IPS-NIHi11 (cell line): ENCODE data around the gene CARD9.

ENCODE experiments used
- DNase-seq: peaks from one replicate; pipeline ENCODE4 v3.0.0; 2012; ENCODE audit warnings: mixed read lengths, low spot score

Gene CARD9

DNA sequence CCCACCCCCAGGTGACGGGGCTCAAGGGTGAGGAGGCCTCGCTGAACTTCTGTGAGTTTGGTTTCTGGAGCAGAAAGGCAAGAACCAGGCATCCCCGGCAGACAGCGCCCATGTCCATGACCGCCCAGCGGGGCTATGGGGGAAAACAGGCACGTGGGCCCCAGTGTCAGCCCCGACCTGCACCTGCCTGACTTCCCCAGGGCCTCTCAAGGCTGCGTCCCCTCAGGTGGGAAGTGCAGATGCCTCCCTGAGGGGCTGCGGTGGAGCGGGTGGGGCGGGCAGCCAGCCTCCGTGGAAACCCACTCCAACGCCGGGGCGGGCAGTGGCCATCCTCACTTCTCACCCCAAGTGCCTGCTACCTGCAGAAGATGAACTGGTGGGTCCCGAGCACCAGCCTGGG, 6.9 kb upstream of the CARD9 start:
- DNase-seq: no peak

DNA sequence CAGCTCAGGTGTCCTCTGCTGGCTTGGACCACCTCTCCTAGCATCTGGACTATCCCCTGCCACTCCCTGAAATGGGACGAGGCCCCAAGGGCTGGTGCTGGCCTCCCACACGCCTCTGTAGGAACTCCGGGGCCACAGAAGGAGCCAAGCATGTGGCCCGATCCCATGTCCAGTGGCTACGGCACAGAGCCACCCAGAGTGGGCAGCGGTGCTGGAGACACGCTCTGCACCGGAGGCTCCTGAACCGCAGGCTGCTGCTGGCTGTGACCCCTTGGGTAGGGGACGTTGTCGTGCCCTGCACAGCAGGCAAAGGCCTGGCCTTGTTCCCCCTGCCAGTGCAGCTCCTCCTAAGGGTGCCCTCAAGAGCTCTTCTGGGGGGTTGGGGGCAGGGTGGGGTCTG, 6.4 kb upstream of the CARD9 start:
- DNase-seq: no peak

DNA sequence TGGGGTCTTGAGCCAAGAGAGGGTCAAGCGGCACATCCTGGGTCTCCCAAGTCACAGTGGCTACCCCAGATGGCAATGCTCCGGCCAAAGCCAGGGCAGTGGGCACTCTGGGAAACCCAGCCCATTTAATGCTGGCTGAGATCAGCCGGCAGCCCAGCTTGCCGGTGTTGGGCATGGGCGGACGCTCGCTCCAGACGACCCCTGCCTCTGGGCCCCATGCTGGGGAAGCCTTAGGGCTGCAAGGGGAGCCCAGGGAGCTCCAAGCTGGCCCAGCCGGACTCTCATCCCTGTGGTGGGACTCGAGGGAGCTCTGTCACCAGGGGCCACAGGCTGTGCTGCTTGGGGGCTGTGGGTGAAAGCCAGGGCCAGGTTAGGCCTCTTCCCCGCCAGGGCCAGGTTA, 5.9 kb upstream of the CARD9 start:
- no peak for DNase-seq

GRCh38 chr9:136379003-136379287, 5.5 kb upstream of the CARD9 start:
- DNase-seq: no peak

GRCh38 chr9:136378170-136379002, 4.9 kb upstream of the CARD9 start:
- DNase-seq: no peak

- DNase-seq: no peak
Observed at GRCh38 chr9:136377341-136378169, 4.1 kb upstream of the CARD9 start.

DNA sequence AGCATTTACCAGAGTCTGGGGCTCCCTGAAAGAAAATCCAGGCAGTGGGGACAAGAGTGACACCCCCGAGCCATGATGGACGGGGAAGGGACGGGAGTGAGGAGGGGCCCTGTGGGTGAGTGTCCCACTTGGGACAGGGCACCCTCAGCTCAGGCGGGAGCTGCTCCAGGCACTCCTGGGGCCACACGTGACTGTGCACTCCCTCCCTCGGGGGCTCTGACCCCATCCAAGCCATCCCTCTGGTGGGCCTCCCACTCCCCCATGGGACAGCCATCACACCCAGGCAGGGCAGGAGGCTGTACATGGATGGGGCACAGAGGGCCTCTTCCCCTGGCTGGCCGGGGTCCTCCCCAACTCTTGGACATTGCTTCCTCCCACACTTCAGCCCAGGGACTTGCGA, 3.0 kb upstream of the CARD9 start:
- DNase-seq: no peak

DNA sequence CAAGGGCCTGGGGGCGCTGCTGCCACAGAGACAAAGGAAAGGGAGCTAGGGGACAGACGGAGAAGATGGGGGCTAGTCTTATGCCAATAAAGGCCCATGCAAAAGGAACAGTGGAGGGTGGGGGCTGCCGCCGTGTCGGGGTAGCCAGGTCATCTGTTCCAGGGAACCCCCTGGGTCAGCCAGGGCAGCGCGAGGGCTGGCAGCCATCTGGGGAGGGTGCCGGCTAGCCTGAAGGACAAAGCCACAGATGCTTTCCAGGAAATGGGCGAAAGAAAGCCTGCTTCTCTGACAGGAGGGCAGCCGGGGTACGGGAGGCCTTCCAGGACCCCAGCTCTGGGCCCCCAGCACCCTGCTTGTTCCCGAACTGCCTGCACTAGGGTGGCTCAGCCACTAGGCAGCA, 1.6 kb upstream of the CARD9 start:
- no peak for DNase-seq

- no peak for DNase-seq
Observed at GRCh38 chr9:136374183-136374575, 710 bp upstream of the CARD9 start.

GRCh38 chr9:136372561-136373299, 739 bp downstream of the CARD9 start:
- peak; percentile 76 for DNase-seq

- no peak for DNase-seq
Observed at GRCh38 chr9:136372006-136372405, 1.5 kb downstream of the CARD9 start.

GRCh38 chr9:136371533-136371880, 2.0 kb downstream of the CARD9 start:
- DNase-seq: no peak

GRCh38 chr9:136370687-136371532, 2.6 kb downstream of the CARD9 start:
- no peak for DNase-seq

DNA sequence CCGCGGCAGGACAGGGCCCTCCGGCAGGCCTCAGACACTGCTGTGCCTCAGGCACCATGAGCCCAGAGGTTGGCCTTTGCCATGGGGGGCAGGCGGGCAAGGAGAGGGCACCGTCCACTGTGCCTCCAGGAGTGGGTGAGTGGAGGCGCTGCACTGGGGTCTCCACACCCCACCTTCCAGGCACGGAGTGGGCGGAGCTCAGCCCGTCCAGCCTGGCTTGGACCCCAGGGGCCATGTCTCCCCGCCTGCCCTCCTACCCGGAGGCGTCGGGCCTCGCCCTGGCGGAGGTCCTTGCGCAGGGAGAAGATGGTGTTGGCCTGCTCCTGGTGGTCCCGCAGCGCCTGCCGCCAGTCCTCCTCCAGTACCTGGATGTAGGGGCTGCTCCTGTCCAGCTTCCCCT, 3.4 kb downstream of the CARD9 start:
- no peak for DNase-seq

DNA sequence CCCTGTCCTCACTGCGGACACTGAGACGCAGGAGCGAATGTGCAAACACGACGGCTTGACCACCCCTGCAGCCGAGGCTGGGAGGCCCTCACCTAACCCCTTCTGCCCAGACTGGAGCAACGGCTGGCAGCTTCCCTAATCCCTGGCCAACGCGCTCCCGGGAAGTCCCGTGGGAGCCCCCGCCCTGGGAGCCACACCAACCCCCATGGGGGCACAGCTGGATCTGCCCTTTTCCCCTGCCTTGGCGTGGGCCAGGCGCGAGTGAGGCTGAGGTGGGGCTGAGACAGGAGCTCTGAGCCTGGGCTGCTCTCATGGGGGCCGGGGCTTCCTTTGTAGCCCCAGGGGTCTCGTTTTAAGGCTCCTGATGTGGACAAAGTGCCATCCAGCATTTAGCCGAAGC, 5.3 kb downstream of the CARD9 start:
- DNase-seq: no peak

- no peak for DNase-seq
Observed at GRCh38 chr9:136367296-136368145, 5.9 kb downstream of the CARD9 start.

DNA sequence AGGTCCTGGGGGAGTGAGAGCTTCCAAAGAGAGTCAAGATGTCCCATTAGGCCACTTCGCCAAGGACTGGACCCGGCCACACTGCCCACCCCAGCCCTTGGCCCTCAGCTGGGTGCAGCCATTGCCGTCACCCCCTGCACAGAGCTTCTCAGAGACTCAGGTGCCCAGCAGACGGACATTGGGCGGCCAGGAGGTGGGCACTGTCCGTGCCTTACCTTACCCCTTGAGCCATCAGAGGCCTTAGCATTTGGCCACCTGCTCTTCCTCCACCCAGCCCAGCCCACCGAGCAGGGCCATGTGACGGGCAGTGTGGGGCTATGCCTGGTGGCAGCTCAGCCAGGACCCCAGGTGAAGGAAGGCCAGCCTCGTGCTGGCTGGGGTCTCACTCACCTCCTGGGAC, 6.6 kb downstream of the CARD9 start:
- no peak for DNase-seq

DNA sequence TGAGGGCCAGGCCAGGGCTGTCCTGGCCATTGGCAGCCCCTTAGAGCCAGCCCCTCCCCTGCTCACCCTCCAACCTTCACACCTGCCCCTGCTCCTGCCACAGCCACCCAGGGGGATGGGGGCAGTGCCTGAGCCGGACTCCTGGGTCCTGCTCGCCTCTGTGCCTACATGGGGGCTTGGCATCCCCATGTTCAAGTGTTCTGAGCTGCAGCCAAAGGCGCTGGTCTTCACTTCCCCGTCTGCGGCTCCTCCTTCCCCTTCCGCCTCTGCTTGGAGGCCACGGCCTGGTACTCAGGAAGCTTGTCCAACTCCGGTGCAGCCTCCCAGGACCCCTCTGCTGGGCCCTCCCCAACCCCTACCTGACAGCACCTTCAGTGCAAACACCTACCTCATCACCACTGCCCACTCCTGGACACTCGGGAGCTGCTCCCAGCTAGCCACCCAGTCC, 7.7 kb downstream of the CARD9 start:
- DNase-seq: no peak

DNA sequence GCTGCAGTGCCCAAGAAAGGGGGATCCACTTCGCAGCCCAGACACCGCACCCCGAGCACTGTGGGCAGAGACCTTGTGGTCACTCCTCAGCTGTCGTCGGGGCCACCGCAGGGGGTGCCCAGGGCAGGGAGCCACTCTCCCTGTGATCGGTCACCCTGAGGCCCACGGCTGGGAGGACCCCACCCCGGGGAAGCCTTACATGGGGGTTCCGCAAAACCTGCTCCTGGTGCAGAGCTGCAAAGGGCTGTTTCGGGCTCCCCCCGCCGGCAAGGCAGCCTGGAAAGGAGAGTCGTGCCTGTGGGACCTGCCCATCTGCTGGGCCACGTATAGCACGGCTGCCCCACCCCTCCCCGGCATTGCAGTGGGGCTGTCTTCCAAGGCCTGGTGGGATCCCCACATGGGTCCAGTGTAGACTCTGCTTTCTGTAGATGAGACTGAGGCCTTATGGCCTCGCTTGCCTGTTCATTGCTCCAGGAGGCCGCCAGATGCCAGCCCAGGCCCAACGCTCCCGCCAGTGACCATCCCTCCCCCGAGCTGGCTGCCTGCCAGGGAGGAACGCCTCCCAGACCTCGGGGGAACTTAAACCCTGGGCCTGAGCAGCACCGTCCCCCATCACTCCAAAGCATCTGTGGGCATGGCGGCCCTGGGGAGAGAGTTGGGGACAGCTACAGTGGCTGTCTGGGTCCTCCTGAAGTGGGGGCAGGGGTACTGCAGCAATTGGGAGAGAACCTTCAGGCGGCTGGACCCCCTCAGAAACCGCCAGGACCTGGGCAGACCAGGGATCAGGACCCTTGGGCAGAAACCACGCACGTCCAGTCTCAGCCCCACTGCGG, 8.3 kb downstream of the CARD9 start:
- no peak for DNase-seq
